Lower lobe of right lung (tissue), 2 donors: Measurements from ENCODE around the gene MCU. TPM values are rescaled to one million over a fixed set of nuclear protein-coding genes. Genes with fewer than 3 reads are reported as not detected.

Source experiments
- ATAC-seq, 2 donors: fragments of 200-7000 bp; cut with Tn5 transposase; one replicate each; pipeline ENCODE4 v1.9.1; 2020 to 2022; ENCODE audit warnings: mild to moderate bottlenecking in 2 of 2, moderate library complexity in 2 of 2
- DNase-seq: peaks from one replicate; pipeline ENCODE4 v3.0.0-alpha.2; 2020
- H3K27ac ChIP-seq: fragments of 200-600 bp; one replicate; pipeline ENCODE4 v1.8.0; 2022
- H3K27me3 ChIP-seq: fragments of 200-600 bp; one replicate; pipeline ENCODE4 v1.8.0; 2022; ENCODE audit warnings: low read depth
- H3K36me3 ChIP-seq: fragments of 200-600 bp; one replicate; pipeline ENCODE4 v1.8.0; 2022; ENCODE audit warnings: mild to moderate bottlenecking
- H3K4me1 ChIP-seq: fragments of 200-600 bp; one replicate; pipeline ENCODE4 v1.8.0; 2022
- H3K4me3 ChIP-seq: fragments of 200-600 bp; one replicate; pipeline ENCODE4 v1.8.0; 2022; ENCODE audit warnings: mild to moderate bottlenecking
- H3K9me3 ChIP-seq: fragments of 200-600 bp; one replicate; pipeline ENCODE4 v1.8.0; 2022
- intact Hi-C: fragments of 100-400 bp; cut with DNase I; formaldehyde crosslinking; loops from one replicate; pipeline ENCODE4 v1.11.0; 2022
- total RNA-seq: library from RNA; stranded (reverse); fragmentation: NEBNext Ultra II Directional; extraction: Animal tissue kit (Norgen Biotek cat#: 25700); gene quantifications from one replicate; pipeline ENCODE4 v1.2.1, GENCODE V29; 2021
- TF ChIP-seq, protein P1 (sequence below): fragments of 200-600 bp; IDR thresholded peaks from one replicate; pipeline ENCODE4 v1.8.0; 2022; ENCODE audit warnings: antibody characterized with exemption, mild to moderate bottlenecking
- donor health status: DM: no; HTN: yes; CAD: no; lungs with severe emphysema.

Gene MCU
- total RNA-seq, 1 donor from 2014 or later, result 24.2 TPM

DNA sequence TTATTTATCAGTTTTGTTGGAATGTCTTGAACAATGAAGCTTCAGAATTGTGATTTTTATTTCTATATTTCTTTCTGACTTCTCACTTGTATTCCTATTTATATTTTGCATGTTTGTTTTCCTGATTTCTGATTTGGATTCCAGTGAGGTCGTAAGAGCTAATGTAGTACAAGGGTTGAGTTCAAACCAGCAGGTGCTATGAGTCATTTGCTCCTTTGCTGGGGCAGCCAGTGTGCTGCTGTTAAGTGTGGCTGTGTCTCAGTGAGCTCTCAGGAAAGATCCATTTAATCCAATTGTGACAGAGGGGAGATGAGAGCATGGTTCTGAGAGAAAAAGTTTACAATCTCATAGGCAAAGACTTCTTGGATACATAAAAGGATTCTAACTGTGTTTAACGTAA lies 48.6 kb downstream of the MCU start:
- TF ChIP-seq, protein P1, sequence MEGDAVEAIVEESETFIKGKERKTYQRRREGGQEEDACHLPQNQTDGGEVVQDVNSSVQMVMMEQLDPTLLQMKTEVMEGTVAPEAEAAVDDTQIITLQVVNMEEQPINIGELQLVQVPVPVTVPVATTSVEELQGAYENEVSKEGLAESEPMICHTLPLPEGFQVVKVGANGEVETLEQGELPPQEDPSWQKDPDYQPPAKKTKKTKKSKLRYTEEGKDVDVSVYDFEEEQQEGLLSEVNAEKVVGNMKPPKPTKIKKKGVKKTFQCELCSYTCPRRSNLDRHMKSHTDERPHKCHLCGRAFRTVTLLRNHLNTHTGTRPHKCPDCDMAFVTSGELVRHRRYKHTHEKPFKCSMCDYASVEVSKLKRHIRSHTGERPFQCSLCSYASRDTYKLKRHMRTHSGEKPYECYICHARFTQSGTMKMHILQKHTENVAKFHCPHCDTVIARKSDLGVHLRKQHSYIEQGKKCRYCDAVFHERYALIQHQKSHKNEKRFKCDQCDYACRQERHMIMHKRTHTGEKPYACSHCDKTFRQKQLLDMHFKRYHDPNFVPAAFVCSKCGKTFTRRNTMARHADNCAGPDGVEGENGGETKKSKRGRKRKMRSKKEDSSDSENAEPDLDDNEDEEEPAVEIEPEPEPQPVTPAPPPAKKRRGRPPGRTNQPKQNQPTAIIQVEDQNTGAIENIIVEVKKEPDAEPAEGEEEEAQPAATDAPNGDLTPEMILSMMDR, result no peak
- intact Hi-C loops, result no loop called here
- no peaks in the 10 kb centered on the region for H3K36me3 ChIP-seq
- DNase-seq (no peak), ATAC-seq (peak; percentile 56 to 67)
- H3K4me3 ChIP-seq, result no peak overlapping the region
- peaks cover 47% of the 10 kb centered on the region for H3K4me1 ChIP-seq
- no peaks in the 10 kb centered on the region for H3K27me3 ChIP-seq
- no peak overlapping the region for H3K27ac ChIP-seq
- H3K9me3 ChIP-seq, result no peaks in the 10 kb centered on the region

DNA sequence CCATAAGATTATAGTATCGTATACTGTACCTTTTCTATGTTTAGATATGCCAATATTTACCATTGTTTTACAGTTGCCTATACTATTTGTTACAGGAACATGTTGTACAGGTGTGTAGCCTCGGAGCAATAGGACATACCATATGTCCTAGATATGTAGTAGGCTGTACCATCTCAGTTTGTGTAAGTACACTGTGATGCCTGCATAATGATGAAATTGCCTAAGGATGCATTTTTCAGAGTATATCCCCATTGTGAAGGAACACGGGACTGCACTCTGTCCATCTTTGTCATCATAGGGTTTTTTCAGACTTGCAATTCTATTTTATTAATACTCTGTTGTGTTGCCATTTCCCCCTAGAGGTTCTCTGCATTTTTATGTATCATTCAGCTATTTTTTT lies 50.1 kb downstream of the MCU start:
- TF ChIP-seq, protein P1, result no peak
- Histone ChIP-seq H3K27ac (no peak overlapping the region), H3K36me3 (no peaks in the 10 kb centered on the region), H3K4me1 (peaks cover 41% of the 10 kb centered on the region), H3K4me3 (no peak overlapping the region), H3K9me3 (no peaks in the 10 kb centered on the region), H3K27me3 (no peaks in the 10 kb centered on the region)
- DNase-seq (no peak), ATAC-seq (no peak)
- intact Hi-C loops, result no loop called here

DNA sequence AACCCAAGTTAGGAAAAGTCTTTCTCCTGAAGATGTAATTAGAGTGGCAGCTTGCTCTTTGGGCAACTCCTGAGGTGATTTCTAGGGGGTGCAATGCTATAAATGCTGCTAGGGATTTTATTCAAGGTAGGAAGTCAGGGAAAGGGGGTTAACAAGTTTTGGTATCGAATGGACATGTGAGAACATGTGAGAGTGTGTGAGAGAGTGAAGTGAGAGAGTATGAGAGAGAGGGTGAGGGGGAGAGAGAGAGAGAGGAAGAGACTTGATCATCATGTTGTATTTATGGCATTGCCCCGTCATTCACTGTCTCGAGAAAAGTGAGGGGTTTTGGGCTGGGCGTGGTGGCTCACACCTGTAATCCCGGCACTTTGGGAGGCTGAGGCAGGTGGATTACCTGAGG lies 50.9 kb downstream of the MCU start:
- intact Hi-C loops, result no loop called here
- peaks cover 41% of the 10 kb centered on the region for H3K4me1 ChIP-seq
- TF ChIP-seq, protein P1, result no peak
- no peaks in the 10 kb centered on the region for H3K9me3 ChIP-seq
- H3K27me3 ChIP-seq, result no peaks in the 10 kb centered on the region
- DNase-seq (no peak), ATAC-seq (no peak)
- no peak overlapping the region for H3K27ac ChIP-seq
- no peaks in the 10 kb centered on the region for H3K36me3 ChIP-seq
- H3K4me3 ChIP-seq, result no peak overlapping the region

DNA sequence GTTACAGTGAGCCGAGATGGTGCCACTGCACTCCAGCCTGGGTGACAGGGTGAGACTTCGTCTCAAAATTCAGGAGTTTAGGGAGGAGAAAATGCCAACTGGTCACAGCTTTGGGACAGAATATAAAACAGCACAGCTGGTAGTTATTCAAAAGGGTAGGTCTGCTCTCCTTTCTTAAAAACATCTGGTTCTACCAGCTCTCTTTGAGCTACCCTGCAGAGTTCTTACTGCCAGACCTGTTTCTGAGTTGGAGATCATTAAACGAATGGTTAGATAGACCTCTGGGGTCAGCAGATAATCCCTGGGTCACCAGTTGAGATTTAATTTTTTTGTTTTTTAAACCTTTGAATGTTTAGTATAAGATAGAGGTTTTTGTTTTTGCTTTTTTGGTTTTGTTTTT lies 52.6 kb downstream of the MCU start:
- Histone ChIP-seq H3K27me3 (no peaks in the 10 kb centered on the region), H3K4me3 (no peak overlapping the region), H3K4me1 (peaks cover 25% of the 10 kb centered on the region), H3K36me3 (no peaks in the 10 kb centered on the region), H3K27ac (no peak overlapping the region), H3K9me3 (no peaks in the 10 kb centered on the region)
- ATAC-seq (no peak), DNase-seq (no peak)
- intact Hi-C loops, result no loop called here
- TF ChIP-seq, protein P1, result no peak

DNA sequence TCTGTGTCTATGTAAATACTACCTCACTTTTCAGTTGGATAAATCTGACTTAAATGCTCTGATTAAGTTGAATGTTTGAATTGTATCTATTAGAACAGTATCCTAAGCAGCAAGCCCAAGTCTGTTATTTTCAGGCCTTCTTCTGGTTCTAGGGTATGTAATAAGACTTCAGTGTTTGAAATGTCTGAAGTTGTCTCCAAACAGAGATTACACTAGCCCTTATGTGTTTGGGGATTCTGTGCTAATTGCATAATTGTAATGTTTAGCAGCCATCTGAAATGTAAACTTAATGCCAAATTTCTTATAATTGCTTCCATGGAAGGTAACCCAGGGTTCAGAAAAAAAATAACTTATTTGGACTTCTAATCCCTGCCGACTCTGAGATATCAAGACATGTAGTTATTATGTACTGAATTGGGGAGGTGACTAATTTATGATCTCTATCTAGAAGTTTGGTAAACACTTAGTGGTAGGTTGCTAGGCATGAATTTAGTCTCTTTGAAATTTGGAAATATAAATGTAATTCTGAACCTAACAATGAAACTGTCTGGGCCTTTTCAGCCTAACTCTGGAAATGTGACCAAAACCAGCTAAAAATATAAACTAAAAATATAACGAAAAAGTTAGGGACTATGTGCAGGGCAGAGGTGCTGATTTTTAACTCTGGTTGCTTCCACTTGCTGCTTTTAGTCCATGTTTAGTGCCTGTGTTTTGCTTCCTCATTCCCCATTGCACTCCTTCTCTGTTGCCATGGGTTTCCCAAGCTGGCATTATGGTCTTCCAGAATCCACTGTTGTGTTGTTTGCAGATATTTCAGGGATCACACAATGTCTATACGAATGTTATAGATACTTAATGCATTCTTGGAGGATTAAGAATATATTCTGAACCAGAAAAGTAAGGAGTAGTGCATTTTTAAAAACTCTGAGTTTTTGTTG lies 54.8 kb downstream of the MCU start:
- TF ChIP-seq, protein P1, result no peak
- H3K36me3 ChIP-seq, result no peaks in the 10 kb centered on the region
- H3K27me3 ChIP-seq, result no peaks in the 10 kb centered on the region
- H3K4me3 ChIP-seq, result no peak overlapping the region
- H3K4me1 ChIP-seq, result peaks cover 10% of the 10 kb centered on the region
- H3K9me3 ChIP-seq, result no peaks in the 10 kb centered on the region
- DNase-seq, result no peak
- ATAC-seq, result peak in 1 of 2 donors; percentile 61
- no peak overlapping the region for H3K27ac ChIP-seq
- intact Hi-C loops, result no loop called here
